Right ventricle myocardium inferior (tissue), 1 donor: ENCODE measurements around the gene STRN. TPM values are rescaled to one million over a fixed set of nuclear protein-coding genes. Genes with fewer than 3 reads are reported as not detected.
"Not testable (repeated sequence)": the region's sequence is repeated elsewhere in the genome, so short reads cannot be mapped to it uniquely, and the experiment has no call there.

ENCODE experiments used
- ATAC-seq: fragments of 200-7000 bp; cut with Tn5 transposase; one replicate; pipeline ENCODE4 v1.9.1; 2020; ENCODE audit warnings: mild to moderate bottlenecking, moderate library complexity
- DNase-seq: peaks from one replicate; pipeline ENCODE4 v3.0.0; 2021; ENCODE audit errors: missing footprints
- intact Hi-C: fragments of 100-400 bp; cut with DNase I; formaldehyde crosslinking; loops from one replicate; pipeline ENCODE4 v1.11.0; 2022
- total RNA-seq: library from RNA; stranded (reverse); fragmentation: NEBNext Ultra II Directional; extraction: Animal tissue kit (Norgen Biotek cat#: 25700); gene quantifications from one replicate; pipeline ENCODE4 v1.2.1, GENCODE V29; 2021
- donor health status: DM: no; HTN: yes; CAD: no; lungs with severe emphysema.

The STRN gene
- total RNA-seq, 1 donor from 2014 or later = 39.8 TPM

DNA sequence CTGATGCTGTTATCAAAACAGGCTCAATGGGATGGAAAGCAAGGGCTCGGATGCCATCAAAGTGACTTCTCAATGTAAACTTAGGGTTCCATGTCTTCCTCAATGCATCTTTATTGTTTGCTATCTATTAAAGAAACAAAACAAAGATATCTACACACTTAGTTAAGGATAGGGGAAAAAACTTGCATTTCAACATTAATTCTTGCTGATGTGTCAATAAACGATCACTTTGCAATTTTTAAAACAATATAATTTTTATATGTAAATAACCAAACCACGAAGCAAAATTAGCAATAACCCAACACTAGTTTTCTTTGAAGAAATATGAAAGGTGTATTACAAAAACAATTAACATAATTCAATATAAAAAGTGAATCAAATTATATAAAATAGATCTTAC is 96.7 kb downstream of the STRN start:
- DNase-seq = no peak
- no peak for ATAC-seq
- intact Hi-C loops = no loop called here

DNA sequence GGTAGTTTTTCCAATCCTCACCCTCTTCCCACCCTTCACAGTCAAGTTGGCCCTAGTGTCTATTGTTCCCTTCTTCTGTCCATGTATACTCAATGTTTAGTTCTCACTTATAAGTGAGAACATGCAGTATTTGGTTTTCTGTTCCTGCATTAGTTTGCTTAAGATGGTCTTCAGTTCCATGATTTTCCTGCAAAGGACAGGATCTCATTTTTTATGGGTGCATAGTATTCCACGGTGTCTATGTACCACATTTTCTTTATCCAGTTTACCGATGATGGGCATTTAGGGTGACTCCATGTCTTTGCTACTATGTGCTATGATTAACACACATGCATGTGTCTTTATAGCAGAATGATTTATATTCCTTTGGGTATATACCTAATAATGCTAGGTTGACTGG is 104.4 kb downstream of the STRN start:
- DNase-seq = no peak
- intact Hi-C loops = no loop called here
- no peak for ATAC-seq

DNA sequence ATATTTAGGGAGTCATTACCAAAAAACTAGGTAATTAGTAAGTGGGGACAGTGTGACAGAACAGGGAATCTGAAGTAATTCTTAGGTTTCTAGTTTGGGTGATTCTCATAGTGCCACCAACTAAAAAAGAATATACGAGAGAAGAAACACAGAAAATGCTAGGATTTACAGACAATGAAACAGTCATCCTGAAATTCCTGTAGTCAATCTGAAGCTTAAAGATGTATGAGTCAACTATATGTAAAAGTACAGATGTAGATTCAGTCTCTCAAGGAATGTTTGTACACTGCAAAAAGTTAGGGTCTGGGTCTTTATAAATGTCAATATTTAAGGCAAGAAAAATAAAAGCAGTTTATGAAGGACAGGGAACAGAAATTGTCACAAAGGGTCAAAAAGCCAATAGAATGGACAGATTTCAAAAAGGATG is 107.0 kb downstream of the STRN start:
- ATAC-seq (no peak), DNase-seq (no peak)
- intact Hi-C loops = no loop called here

DNA sequence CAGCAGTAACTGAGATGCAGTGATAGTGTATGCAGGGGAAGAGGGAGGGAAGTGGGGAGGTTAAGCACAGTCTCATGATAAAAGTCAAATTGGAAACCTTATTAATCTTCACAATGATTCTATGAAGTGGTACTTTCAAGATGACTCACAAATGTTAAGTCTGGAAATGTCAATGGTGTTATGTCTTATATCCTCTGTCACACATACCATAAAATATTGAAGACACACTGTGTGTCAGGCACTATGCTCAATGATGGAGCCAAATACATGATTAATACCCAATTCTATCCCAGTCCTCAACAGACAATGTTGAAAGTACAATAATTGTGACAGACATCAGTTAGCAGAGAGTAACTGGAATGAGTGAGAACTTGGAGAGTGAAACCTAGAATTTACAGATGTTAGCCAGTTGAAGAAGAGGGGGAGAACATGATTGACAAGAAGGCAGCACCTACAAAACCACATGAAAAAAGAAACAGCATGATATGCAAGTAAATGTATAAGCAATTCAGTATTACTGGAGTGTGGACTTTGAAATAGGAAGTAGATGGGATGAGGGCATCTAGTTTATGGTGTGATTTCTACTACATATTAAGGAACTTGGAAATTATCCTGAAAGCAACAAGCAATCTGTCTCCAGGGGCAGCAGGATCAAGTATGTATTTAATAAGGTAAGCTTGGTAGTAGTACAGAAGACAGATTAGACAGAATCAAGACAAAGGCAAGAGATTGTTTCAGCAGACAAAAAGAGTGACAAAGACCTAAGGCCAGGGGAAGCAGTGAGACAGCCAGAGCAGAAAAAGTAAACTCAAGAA is 107.6 kb downstream of the STRN start:
- ATAC-seq = no peak
- intact Hi-C loops = no loop called here
- DNase-seq = no peak

DNA sequence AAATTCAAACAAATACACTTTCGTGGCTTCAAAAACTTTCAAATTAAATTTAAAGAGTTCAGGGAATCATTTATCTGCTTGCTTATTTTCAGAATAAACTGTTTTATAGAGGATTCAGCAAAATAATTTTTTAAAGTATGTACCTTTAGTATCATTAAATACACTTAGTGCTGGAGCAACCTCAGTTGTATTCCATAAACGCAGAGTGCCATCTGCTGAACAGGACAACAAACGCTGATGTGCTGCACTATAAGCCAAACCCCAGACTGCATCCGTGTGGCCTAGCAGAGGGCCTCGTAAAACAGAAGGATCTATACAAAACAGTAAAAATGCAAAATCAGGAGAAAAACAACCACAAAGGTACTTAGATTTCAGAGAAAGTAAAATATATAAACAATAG is 108.6 kb downstream of the STRN start:
- ATAC-seq (no peak), DNase-seq (no peak)
- intact Hi-C loops = no loop called here

DNA sequence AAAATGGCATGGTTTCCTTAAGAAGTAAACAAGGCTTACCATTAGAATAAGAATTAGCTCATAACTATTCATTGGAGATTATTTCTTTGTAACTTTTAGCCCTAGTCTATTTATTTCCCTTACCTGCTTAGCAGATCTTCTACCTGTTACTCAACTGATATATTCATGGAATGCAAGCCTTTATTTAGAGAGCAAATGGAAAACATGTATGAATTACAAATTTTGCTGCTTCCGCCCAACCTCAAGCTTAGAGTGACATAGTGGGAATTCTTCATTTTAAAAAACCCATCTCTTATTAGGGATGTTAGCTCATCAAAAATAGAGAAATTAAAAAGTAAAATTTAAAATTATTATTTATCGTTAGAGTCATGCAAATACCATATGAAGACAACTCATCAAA is 110.9 kb downstream of the STRN start:
- intact Hi-C loops = no loop called here
- ATAC-seq = no peak
- no peak for DNase-seq

DNA sequence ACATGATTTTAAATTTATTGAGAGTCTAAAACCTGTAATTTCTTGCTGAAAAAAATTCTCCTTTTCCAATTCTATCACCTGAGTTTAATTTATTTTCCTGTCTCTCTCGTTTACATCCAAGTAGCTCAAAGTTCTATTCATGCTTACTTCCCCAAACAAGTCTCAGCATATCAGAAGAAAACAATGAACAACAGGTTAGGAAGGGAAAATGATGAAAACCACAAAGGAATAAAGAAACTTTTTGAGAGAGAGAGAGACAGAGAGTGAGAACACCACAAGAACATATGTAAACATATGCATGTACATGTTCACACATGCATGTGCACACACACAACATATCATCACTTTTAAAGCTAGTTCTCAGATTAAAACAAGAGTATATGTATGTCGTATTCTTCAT is 112.1 kb downstream of the STRN start:
- ATAC-seq (no peak), DNase-seq (no peak)
- intact Hi-C loops = no loop called here

DNA sequence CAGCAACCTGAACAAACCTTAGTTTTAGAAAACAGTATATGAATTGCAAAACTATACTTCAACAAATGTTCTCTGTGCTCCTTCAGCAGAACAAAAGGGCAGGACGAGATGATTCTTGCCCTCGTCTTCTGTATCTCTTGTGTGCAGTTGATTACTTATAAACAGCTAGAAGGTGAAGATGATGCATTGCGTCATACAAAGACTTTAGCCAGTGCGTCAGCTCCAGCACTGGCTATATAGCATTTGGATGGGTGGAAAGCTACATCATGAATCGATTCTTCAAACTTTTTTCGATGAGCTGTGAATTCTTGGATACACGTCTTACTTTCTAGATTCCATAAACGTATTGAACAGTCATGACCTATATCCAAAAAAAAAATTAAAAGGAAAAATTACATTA is 117.1 kb downstream of the STRN start:
- no peak for ATAC-seq
- intact Hi-C loops = no loop called here
- no peak for DNase-seq

DNA sequence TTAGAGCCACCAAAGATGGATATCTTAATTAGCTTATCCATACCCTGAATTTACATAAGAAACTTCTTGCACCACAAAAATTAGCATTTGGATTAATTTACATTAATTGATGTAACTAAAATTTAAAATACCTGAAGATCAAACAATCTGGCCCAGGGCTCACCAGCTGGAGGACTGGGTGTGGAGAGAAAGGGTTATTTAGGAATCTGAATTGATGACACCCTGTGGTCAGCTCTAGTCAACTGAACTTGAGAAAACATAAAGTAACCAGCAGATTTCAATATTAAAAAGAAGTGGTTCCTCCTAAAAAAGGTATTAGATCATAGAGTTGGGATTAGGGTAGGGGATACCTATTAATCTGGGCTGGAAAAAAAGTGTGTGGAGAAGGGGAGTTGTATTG is 122.5 kb downstream of the STRN start:
- ATAC-seq = no peak
- DNase-seq = no peak
- intact Hi-C loops = no loop called here

DNA sequence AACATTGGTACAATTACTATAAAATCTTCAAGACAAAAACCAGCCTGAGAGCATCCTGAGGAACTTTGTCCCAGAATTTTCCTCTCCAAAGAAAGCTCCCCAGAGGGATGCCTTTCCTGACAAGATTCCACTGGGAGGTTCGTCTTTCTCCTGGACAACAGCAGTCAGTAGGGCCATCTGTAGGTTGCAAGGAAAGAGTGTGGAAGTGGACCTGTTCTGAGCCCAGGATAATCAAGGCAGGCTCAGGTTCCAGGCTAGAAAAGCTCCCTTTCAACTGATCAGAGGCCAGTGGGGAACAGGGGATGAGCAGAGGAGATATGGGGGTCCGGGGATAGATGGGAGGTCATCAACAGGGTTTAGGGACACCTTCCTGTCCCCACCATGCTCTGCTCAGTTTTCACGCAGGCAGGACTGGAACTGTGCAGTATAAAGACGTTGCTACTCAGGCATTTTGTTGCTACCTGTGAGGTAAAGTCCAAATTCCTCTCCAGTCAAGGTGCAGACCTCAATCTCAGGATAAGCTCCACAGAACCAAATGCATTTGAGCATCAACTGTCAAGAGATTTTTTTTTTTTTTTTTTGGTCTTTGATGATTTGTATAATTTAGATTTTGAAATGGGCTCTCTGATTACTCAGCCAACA is 126.2 kb downstream of the STRN start:
- DNase-seq (no peak), ATAC-seq (no peak)
- intact Hi-C loops = no loop called here

DNA sequence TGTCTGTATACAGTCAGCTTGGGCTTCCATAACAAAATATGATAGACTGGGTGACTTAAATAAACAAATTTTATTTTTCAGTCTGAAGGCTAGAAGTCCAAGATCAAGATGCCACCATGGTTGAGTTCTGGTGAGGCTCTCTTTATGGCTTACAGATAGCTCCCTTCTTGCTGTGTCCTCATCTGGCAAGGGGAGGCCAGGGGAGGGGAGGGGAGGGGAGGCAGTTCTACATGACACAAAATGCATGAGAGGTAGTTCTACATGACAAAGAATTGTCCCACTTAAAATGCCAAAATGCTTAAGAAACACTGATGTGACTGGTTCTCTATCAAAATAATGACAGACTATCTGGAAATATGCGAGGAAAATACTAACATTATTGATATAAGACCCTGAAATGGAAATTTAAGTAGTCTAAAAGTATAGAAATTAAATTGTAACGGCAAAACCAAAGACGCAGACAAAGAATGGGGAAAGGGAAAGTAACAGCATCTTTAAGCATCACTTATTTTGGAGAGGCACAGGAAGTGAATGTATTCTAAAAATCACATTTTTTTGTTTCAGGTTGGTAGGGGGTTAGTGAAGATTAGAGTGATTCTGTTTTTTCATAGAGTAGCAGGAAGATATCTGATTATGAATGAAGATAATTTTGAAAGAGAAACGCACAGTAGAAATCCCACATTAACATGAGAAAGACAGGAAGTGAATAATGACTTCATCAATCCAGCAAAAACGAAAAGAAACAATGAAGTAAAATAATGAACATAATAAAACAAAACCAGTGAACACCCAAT is 131.4 kb downstream of the STRN start:
- ATAC-seq = no peak
- no peak for DNase-seq
- intact Hi-C loops = no loop called here

DNA sequence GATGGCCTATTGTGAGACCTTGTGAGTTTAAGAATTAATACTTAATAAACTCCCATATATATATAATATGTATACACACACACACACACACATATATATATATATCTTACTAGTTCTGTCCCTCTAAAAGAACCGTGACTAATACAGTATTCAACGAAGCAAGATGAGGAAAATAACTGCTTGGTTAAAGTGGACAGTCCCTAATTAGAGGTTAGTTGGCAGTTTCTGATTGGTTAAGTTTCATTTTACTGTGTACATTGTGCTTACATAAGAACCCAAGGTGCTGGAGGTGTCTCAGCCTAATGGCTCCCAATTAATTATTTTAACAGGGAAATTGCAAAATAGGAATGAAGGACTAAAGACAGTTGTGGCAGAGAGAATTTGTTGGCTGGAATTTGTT is 132.1 kb downstream of the STRN start:
- DNase-seq (no peak), ATAC-seq (no peak)
- intact Hi-C loops = no loop called here

DNA sequence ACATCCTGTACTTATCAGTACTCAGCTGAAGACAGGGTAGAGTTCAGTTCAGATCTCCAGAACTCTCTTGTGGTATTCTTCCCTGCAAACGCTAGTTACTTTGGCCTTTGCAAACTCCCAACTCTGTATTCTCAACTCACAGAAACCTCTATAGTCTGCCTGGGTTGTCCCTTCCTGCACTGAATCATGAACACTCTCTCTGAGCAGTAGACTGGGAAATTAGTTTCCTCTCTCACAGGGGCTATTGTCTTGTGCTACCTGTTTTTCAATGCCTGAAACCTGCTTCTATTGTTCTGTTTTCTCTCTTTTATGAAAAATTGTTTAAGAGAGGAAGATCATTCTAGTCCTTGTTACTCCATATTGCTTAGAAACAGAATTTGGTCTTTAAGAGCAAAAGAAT is 135.2 kb downstream of the STRN start:
- DNase-seq = no peak
- no peak for ATAC-seq
- intact Hi-C loops = no loop called here

DNA sequence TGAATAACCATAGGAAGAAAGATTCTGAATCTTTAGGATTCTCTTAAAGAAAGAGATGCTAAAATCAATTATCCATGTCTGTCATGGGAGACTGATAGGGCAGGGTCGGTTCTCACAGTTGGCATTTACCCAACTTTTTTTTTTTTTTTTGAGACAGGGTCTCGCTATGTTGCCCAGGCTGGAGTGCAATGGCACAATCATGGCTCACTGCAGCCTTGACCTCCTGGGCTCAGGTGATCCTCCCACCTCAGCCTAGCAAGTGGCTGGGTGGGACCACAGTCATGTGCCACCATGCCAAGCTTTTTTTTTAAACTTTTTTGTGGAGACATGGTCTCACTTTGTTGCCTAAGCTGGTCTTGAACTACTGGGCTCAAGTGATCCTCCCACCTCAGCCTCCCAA is 141.7 kb downstream of the STRN start:
- intact Hi-C loops = not testable (repeated sequence)

DNA sequence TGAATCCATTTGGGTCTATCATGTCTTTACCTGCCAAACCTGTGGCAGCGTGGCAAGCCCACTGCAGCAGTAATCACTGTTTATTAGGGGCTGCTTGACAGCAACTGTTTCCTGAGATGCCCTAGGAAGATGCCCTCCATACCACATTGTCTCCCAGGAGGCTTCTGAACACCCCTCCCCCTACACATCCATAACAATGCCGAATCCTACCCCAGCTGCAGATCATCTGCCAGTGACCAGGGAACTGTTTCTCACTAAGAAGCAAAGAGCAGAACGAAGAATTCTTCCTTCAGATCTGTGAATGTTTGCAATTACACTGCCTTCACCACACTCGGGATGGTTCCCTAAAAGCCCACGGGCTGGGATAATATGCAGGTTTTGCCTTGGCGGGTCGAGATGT is 142.1 kb downstream of the STRN start:
- no peak for ATAC-seq
- DNase-seq = no peak

More for the DNA sequence above, 141.7 kb downstream of the STRN start:
- DNase-seq, ATAC-seq: not testable (repeated sequence)

DNA sequence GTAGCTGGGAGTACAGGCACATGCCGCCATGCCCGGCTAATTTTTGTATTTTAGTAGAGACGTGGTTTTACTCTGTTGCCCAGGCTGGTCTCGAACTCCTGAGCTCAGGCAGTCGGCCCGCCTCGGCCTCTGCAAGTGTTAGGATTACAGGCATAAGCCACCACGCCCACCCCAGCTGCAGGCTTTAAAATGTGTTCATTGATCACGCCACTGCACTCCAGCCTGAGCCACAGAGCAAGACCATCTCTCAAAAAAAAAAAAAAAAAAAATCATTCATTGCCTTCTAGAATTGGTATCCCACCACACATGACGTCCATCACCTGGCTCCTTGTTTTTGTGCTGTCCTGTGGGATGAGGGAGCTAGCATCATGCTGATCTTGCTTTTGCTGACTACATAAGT is 142.5 kb downstream of the STRN start:
- no peak for DNase-seq
- intact Hi-C loops = no loop called here
- ATAC-seq = no peak

More for the DNA sequence above, 142.1 kb downstream of the STRN start:
- intact Hi-C loops = no loop called here

DNA sequence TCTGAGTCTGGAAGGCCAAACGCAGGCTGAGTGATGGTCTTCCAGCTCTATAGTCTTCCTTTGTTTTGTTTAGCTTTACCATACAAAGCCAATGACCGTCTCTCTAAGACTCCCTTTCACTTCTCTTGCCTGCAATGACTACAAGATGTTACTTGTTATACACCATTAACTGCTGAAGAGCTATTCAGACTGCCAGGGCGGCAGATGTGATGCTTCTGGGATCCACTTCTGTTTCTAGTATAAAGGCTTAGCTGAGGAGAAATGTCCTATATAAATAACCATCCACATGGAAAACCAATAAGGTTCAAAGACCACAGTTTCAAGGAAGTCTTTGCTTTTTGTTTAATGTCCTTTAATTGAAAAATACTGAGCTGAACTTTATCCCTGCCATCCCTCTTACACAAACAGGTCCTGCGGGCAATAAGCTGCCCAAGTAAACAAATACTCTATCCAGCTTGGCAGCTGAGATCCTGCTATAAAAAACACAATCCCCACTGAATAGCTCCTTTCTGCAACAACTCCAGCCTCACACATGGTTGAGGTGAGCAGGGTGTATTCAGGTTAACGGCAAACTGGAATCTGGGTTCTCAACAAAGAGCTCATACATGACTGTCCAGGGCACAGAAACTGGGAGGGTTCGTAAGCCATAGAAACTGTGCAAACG is 145.3 kb downstream of the STRN start:
- no peak for ATAC-seq
- intact Hi-C loops = no loop called here
- no peak for DNase-seq

DNA sequence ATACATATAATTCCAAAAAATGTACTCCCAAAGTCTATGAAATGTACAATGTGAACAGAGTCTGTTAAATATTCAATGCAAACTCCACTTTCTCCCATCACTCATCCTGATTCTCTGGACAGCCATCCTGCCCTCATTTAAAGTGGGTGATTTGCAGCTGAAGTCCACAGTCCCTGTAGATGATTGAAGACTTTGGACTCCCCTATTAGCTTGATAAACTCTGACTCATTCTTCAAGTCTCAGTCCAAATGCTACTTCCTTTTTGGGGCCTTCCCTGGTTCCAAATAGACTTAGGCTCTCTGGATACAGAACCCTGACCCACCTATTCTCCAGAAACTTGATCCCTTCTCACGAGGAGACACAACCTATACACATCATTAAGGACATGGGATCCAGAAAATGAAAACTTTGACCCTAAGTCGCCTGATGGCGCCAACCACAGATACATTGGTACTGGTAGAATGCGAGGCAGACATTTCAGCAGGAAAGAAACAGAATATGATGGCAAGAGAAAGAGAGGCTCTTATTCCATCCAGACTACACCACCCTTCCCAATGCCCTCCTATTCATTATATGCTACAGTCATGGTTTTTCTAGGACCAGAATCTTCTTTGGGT is 147.1 kb downstream of the STRN start:
- no peak for ATAC-seq
- no peak for DNase-seq
- intact Hi-C loops = no loop called here

DNA sequence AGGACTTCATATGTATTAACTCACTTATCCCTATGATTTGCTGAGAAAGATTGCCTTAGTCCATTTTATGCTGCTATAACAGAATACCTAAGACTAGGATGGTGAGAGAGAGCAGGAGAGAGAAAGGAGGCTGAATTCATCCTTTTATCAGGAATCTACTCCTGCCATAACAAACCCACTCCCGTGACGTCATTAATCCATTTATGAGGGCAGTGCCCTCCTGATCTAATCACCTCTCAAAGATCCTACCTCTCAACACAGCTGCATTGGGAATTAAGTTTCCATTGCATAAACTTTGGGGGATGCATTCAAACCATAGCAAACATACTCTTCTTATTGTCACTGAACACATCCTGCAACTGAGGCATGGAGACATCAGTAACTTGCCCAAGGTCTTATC is 147.8 kb downstream of the STRN start:
- intact Hi-C loops = no loop called here
- DNase-seq (no peak), ATAC-seq (no peak)
